Breast epithelium (tissue), 4 donors: ENCODE results near the gene ANLN. TPM values are rescaled to one million over a fixed set of nuclear protein-coding genes. Genes with fewer than 3 reads are reported as not detected.

Experiments used
- DNase-seq, 2 donors: peaks; one replicate each; pipeline ENCODE4 v3.0.0-alpha.2; 2019; ENCODE audit warnings: low spot score in 2 of 2
- H3K27ac ChIP-seq, 2 donors: fragments of 200-600 bp; sonication (generic) in 1 of 2; one replicate each; pipeline ENCODE4 v1.5.1; 2016 to 2019; ENCODE audit warnings: mild to moderate bottlenecking in 1 of 2
- H3K27me3 ChIP-seq, 2 donors: fragments of 200-600 bp; sonication (generic) in 1 of 2; one replicate each; pipeline versions ENCODE4 v1.5.1 to v1.6.0; 2017 to 2019; ENCODE audit warnings: control low read depth in 1 of 2, mild to moderate bottlenecking in 1 of 2
- H3K36me3 ChIP-seq: fragments of 200-600 bp; one replicate; pipeline ENCODE4 v1.5.1; 2019
- H3K4me1 ChIP-seq, 2 donors: fragments of 200-600 bp; sonication (generic); one replicate each; pipeline ENCODE4 v1.5.1; 2016 to 2019; ENCODE audit warnings: control low read depth in 1 of 2
- H3K4me3 ChIP-seq, 3 donors: fragments of 200-600 bp; sonication (generic); 1 replicate in 2 of 3; 2 replicates in 1 of 3; pipeline ENCODE4 v1.5.1; 2016 to 2019; ENCODE audit warnings: mild to moderate bottlenecking in 3 of 3, moderate library complexity in 2 of 3
- H3K9me3 ChIP-seq, 2 donors: fragments of 200-600 bp; sonication (generic) in 1 of 2; one replicate each; pipeline ENCODE4 v1.5.1; 2016 to 2019; ENCODE audit warnings: control low read depth in 1 of 2
- CTCF ChIP-seq, 3 donors: fragments of 450-650 bp; IDR thresholded peaks; one replicate each; pipeline ENCODE4 v1.5.1; 2016 to 2017; ENCODE audit warnings: antibody characterized with exemption in 3 of 3, mild to moderate bottlenecking in 3 of 3, moderate library complexity in 3 of 3
- POLR2A ChIP-seq: fragments of 450-650 bp; IDR thresholded peaks from one replicate; pipeline ENCODE4 v1.6.1; 2016; ENCODE audit warnings: antibody characterized with exemption, mild to moderate bottlenecking, moderate library complexity
- POLR2AphosphoS5 ChIP-seq, 3 donors: sonication (generic); formaldehyde crosslinking; IDR thresholded peaks; one replicate each; pipeline ENCODE4 v1.6.1; 2017; ENCODE audit warnings: antibody characterized with exemption in 3 of 3
- intact Hi-C: fragments of 100-400 bp; cut with DNase I; formaldehyde crosslinking; loops from one replicate; pipeline ENCODE4 v1.15.1; 2023; ENCODE audit warnings: low total_unique reads
- total RNA-seq, 3 donors: library from RNA; depleted of rRNA; stranded (reverse); fragments of >200 nt; gene quantifications; one replicate each; pipeline ENCODE4 v1.1.0, GENCODE V29; 2016

Gene ANLN
- total RNA-seq, 3 donors from 2014 or later, result 2.3 to 5.4 (median 5.0) TPM

GRCh38 chr7:36360244-36360643 is 29.4 kb upstream of the ANLN start:
- intact Hi-C loops, result no loop called here
- no peaks in the 10 kb centered on the region for H3K9me3 ChIP-seq
- H3K4me1 ChIP-seq, result no peaks in the 10 kb centered on the region
- DNase-seq, result no peak
- H3K4me3 ChIP-seq, result no peak overlapping the region
- H3K36me3 ChIP-seq, result no peaks in the 10 kb centered on the region
- TF ChIP-seq CTCF (IDR thresholded peaks at IDR 0.05) (no peak), POLR2AphosphoS5 (IDR thresholded peaks at IDR 0.05) (no peak), POLR2A (no peak)
- no peaks in the 10 kb centered on the region for H3K27me3 ChIP-seq
- H3K27ac ChIP-seq, result no peak overlapping the region

- TF ChIP-seq POLR2AphosphoS5 (IDR thresholded peaks at IDR 0.05) (no peak), CTCF (IDR thresholded peaks at IDR 0.05) (no peak), POLR2A (no peak)
- H3K27me3 ChIP-seq, result no peaks in the 10 kb centered on the region
- no peak for DNase-seq
- intact Hi-C loops, result no loop called here
- H3K27ac ChIP-seq, result no peak overlapping the region
- H3K9me3 ChIP-seq, result no peaks in the 10 kb centered on the region
- no peaks in the 10 kb centered on the region for H3K4me1 ChIP-seq
- H3K36me3 ChIP-seq, result no peaks in the 10 kb centered on the region
- no peak overlapping the region for H3K4me3 ChIP-seq
Measured at GRCh38 chr7:36361227-36361626, 28.4 kb upstream of the ANLN start.

- no peaks in the 10 kb centered on the region for H3K27me3 ChIP-seq
Measured at GRCh38 chr7:36363515-36363914, 26.1 kb upstream of the ANLN start.

GRCh38 chr7:36366005-36366717 is 23.5 kb upstream of the ANLN start:
- intact Hi-C loops, result no loop called here
- Histone ChIP-seq H3K4me1 (no peaks in the 10 kb centered on the region), H3K27ac (peak overlapping the region; percentile 86 to 87), H3K27me3 (no peaks in the 10 kb centered on the region), H3K36me3 (no peaks in the 10 kb centered on the region), H3K9me3 (no peaks in the 10 kb centered on the region), H3K4me3 (peak overlapping the region; percentile 62 to 92 (median 85))
- no peak for DNase-seq
- no peak for TF ChIP-seq POLR2A
- no peak for TF ChIP-seq POLR2AphosphoS5 (IDR thresholded peaks at IDR 0.05)
- no peak for TF ChIP-seq CTCF (IDR thresholded peaks at IDR 0.05)

More at GRCh38 chr7:36363515-36363914, 26.1 kb upstream of the ANLN start:
- Histone ChIP-seq H3K27ac (no peak overlapping the region), H3K4me3 (no peak overlapping the region), H3K9me3 (no peaks in the 10 kb centered on the region), H3K4me1 (no peaks in the 10 kb centered on the region), H3K36me3 (no peaks in the 10 kb centered on the region)
- intact Hi-C loops, result no loop called here
- DNase-seq, result no peak
- no peak for TF ChIP-seq POLR2A

- no peaks in the 10 kb centered on the region for H3K9me3 ChIP-seq
- peak; percentile 76 to 89 for DNase-seq
- no peaks in the 10 kb centered on the region for H3K36me3 ChIP-seq
- H3K4me3 ChIP-seq, result peak overlapping the region; percentile 62 to 92 (median 85)
- intact Hi-C loops, result no loop called here
- peak overlapping the region; percentile 86 to 87 for H3K27ac ChIP-seq
- no peaks in the 10 kb centered on the region for H3K27me3 ChIP-seq
- no peaks in the 10 kb centered on the region for H3K4me1 ChIP-seq
- TF ChIP-seq POLR2A (no peak), CTCF (IDR thresholded peaks at IDR 0.05) (peak; percentile 79 to 92 (median 91)), POLR2AphosphoS5 (IDR thresholded peaks at IDR 0.05) (peak; percentile 67 to 73 (median 70))
Measured at GRCh38 chr7:36366718-36367560, 22.7 kb upstream of the ANLN start.
